Neuronal stem cell (in vitro differentiated cells): ENCODE measurements around the gene PCSK2.

ENCODE experiments used
- DNase-seq: peaks from one replicate; pipeline ENCODE4 v3.0.0-alpha.2; 2013; ENCODE audit warnings: low spot score
- H2AFZ ChIP-seq: one replicate; pipeline ENCODE4 v1.6.1; 2013; ENCODE audit warnings: mild to moderate bottlenecking, low read length, inconsistent platforms
- H2AK5ac ChIP-seq: 2 replicates; pipeline ENCODE4 v1.6.1; 2013; ENCODE audit warnings: low read depth, mild to moderate bottlenecking, inconsistent platforms, low read length, moderate library complexity, mixed read lengths
- H2BK120ac ChIP-seq: 2 replicates; pipeline ENCODE4 v1.6.1; 2013; ENCODE audit warnings: low read depth, mild to moderate bottlenecking, inconsistent platforms, low read length, moderate library complexity, mixed read lengths
- H2BK12ac ChIP-seq: one replicate; pipeline ENCODE4 v1.6.1; 2013; ENCODE audit warnings: low read length, inconsistent platforms
- H2BK15ac ChIP-seq: 2 replicates; pipeline ENCODE4 v1.6.1; 2013; ENCODE audit warnings: mild to moderate bottlenecking, low read length, inconsistent platforms, mixed read lengths
- H2BK5ac ChIP-seq: one replicate; pipeline ENCODE4 v1.6.1; 2013; ENCODE audit warnings: inconsistent platforms, mild to moderate bottlenecking, low read length, moderate library complexity
- H3K14ac ChIP-seq: one replicate; pipeline ENCODE4 v1.6.1; 2013; ENCODE audit warnings: low read length, inconsistent platforms
- H3K18ac ChIP-seq: 2 replicates; pipeline ENCODE4 v1.6.1; 2013; ENCODE audit warnings: low read length, inconsistent platforms
- H3K23ac ChIP-seq: 2 replicates; pipeline ENCODE4 v1.6.1; 2013; ENCODE audit warnings: low read depth, mild to moderate bottlenecking, mixed read lengths, low read length, inconsistent platforms; ENCODE audit not compliant: poor library complexity
- H3K27ac ChIP-seq: replicated peaks from 3 replicates; pipeline ENCODE4 v1.5.1; 2013; ENCODE audit warnings: low read length, inconsistent platforms
- H3K27me3 ChIP-seq, 3 experiments: 2 replicates each; pipeline ENCODE4 v1.6.1; 2013; ENCODE audit warnings: low read length in 3 of 3, mild to moderate bottlenecking in 2 of 3, inconsistent platforms in 1 of 3, low read depth in 1 of 3, mixed read lengths in 1 of 3, moderate library complexity in 1 of 3; ENCODE audit not compliant: control insufficient read depth in 3 of 3, insufficient read depth in 3 of 3
- H3K36me3 ChIP-seq, 2 donors: replicated peaks in 1 of 2; 2 replicates each; pipeline ENCODE4 v1.6.1; 2013; ENCODE audit warnings: low read length in 2 of 2; ENCODE audit not compliant: control insufficient read depth in 2 of 2, insufficient read depth in 2 of 2
- H3K4ac ChIP-seq: 2 replicates; pipeline ENCODE4 v1.6.1; 2013; ENCODE audit warnings: inconsistent platforms, mild to moderate bottlenecking, low read length, moderate library complexity
- H3K4me1 ChIP-seq, 2 donors: 1 replicate in 1 of 2; 2 replicates in 1 of 2; pipeline ENCODE4 v1.6.1; 2013; ENCODE audit warnings: low read length in 2 of 2, low read depth in 1 of 2; ENCODE audit not compliant: control insufficient read depth in 2 of 2, insufficient read depth in 1 of 2
- H3K4me2 ChIP-seq: one replicate; pipeline ENCODE4 v1.6.1; 2013; ENCODE audit warnings: mild to moderate bottlenecking, low read length, inconsistent platforms; ENCODE audit not compliant: insufficient read depth, poor library complexity, severe bottlenecking
- H3K4me3 ChIP-seq, 2 donors: 2 replicates each; pipeline ENCODE4 v1.5.1; 2013; ENCODE audit warnings: low read length in 2 of 2, mild to moderate bottlenecking in 2 of 2, inconsistent platforms in 1 of 2, moderate library complexity in 1 of 2
- H3K79me1 ChIP-seq: one replicate; pipeline ENCODE4 v1.6.1; 2013; ENCODE audit warnings: low read depth, mild to moderate bottlenecking, inconsistent platforms, low read length, moderate library complexity
- H3K9ac ChIP-seq: one replicate; pipeline ENCODE4 v1.6.1; 2013; ENCODE audit warnings: mild to moderate bottlenecking, low read depth, low read length, inconsistent platforms; ENCODE audit not compliant: poor library complexity
- H3K9me3 ChIP-seq, 2 donors: replicated peaks in 1 of 2; 2 replicates each; pipeline versions ENCODE3 to v1.6.1; 2013; ENCODE audit warnings: low read length in 2 of 2, mild to moderate bottlenecking in 2 of 2, inconsistent platforms in 1 of 2, low read depth in 1 of 2, mixed read lengths in 1 of 2, moderate library complexity in 1 of 2; ENCODE audit not compliant: control insufficient read depth in 2 of 2, insufficient read depth in 1 of 2
- H4K8ac ChIP-seq: one replicate; pipeline ENCODE4 v1.6.1; 2013; ENCODE audit warnings: low read depth, mild to moderate bottlenecking, inconsistent platforms, low read length, moderate library complexity
- H4K91ac ChIP-seq: one replicate; pipeline ENCODE4 v1.6.1; 2013; ENCODE audit warnings: low read length, low read depth, mild to moderate bottlenecking, inconsistent platforms; ENCODE audit not compliant: poor library complexity
- WGBS, 2 donors: extraction: QIAGEN DNeasy Blood & Tissue Kit; methylation state at CpG; one replicate each; pipeline ENCODE4 v1.1.7; 2013; ENCODE audit warnings: missing lambda C conversion rate in 2 of 2, mixed read lengths in 1 of 2; ENCODE audit not compliant: insufficient read length in 2 of 2, insufficient replicate concordance in 1 of 2; ENCODE audit errors: extremely low coverage in 2 of 2; 5-methylcytosine and 5-hydroxymethylcytosine counted together

The PCSK2 gene

GRCh38 chr20:17443131-17443858 lies 216.5 kb downstream of the PCSK2 start:
- H3K4me1 ChIP-seq = no peaks in the 10 kb centered on the region
- no peak overlapping the region for H3K18ac ChIP-seq
- no peak overlapping the region for H3K14ac ChIP-seq
- H3K4ac ChIP-seq = no peak overlapping the region
- no peak overlapping the region for H3K4me2 ChIP-seq
- no peak overlapping the region for H2BK5ac ChIP-seq
- no peak overlapping the region for H2AFZ ChIP-seq
- H3K27me3 ChIP-seq = peaks cover 0 to 9% (median 0%) of the 10 kb centered on the region in 3 experiments
- no peak overlapping the region for H3K4me3 ChIP-seq
- H3K23ac ChIP-seq = no peak overlapping the region
- no peaks in the 10 kb centered on the region for H3K9me3 ChIP-seq
- H3K36me3 ChIP-seq = no peaks in the 10 kb centered on the region
- H3K9ac ChIP-seq = no peak overlapping the region
- H2BK12ac ChIP-seq = no peak overlapping the region
- no peak for DNase-seq
- H3K79me1 ChIP-seq = no peaks in the 10 kb centered on the region
- no peak overlapping the region for H2BK120ac ChIP-seq
- H2BK15ac ChIP-seq = no peak overlapping the region
- WGBS, 2 donors = no CpG with 5 or more reads among the region's 11 CpGs
- H4K8ac ChIP-seq = no peak overlapping the region
- no peak overlapping the region for H3K27ac ChIP-seq
- H2AK5ac ChIP-seq = no peak overlapping the region
- H4K91ac ChIP-seq = no peak overlapping the region

DNA sequence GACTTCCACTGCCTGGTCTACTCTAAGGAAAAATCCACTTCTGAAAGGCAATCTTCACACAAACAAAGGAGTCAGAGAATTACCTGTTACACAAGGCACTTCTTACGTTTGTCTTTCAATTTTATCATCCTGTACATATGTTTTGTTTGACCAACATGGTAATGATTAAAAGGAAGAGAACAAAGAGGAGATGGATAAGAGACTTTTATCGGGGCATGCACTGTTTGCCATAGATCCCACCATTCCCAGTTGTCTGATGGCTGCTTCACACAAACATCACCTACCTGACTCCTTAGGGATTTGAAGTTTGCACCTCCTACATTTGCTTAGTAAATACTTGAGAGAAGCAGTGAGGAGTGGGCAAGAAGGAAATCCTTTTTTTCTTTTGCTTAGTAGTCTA lies 217.3 kb downstream of the PCSK2 start:
- Histone ChIP-seq H3K27me3 (peaks cover 0 to 9% (median 0%) of the 10 kb centered on the region in 3 experiments), H3K14ac (no peak overlapping the region), H3K79me1 (no peaks in the 10 kb centered on the region), H3K27ac (no peak overlapping the region), H2BK12ac (no peak overlapping the region), H2BK15ac (no peak overlapping the region), H3K9ac (no peak overlapping the region), H3K23ac (no peak overlapping the region), H3K18ac (no peak overlapping the region), H4K91ac (no peak overlapping the region), H3K36me3 (no peaks in the 10 kb centered on the region), H3K4me3 (no peak overlapping the region), H2BK120ac (no peak overlapping the region), H2AFZ (no peak overlapping the region), H3K4me1 (no peaks in the 10 kb centered on the region), H4K8ac (no peak overlapping the region), H3K4me2 (no peak overlapping the region), H2BK5ac (no peak overlapping the region), H2AK5ac (no peak overlapping the region), H3K9me3 (no peaks in the 10 kb centered on the region), H3K4ac (no peak overlapping the region)
- DNase-seq = no peak
- WGBS, 2 donors = no CpG with 5 or more reads among the region's 2 CpGs

DNA sequence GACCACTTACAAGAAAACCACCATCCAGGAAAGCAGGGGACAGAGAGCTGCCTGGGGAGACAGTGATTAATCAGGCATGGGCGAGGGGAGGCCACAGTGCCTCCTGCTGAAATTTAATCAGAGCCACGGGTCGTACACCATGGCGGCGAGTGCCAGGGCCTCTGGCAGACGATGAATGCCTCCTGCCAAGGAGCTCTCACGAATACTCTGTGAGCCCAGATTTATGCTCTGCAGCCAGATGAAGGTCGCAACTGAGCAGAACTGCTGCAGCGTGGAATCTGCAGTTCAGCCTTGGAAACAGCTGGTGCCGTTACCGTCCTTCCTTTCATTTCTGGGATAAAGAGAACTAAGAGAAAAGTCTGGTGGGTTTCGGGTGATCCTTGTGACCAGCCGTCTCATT lies 218.7 kb downstream of the PCSK2 start:
- Histone ChIP-seq H3K27me3 (peaks cover 0 to 9% (median 0%) of the 10 kb centered on the region in 3 experiments), H3K4me2 (no peak overlapping the region), H3K4me1 (no peaks in the 10 kb centered on the region), H3K4me3 (no peak overlapping the region), H2AK5ac (no peak overlapping the region), H2AFZ (no peak overlapping the region), H3K27ac (no peak overlapping the region), H3K9ac (no peak overlapping the region), H3K14ac (no peak overlapping the region), H3K9me3 (no peaks in the 10 kb centered on the region), H2BK12ac (no peak overlapping the region), H4K91ac (no peak overlapping the region), H3K18ac (peak overlapping the region; percentile 61), H2BK120ac (no peak overlapping the region), H2BK15ac (no peak overlapping the region), H3K23ac (no peak overlapping the region), H4K8ac (no peak overlapping the region), H2BK5ac (no peak overlapping the region), H3K4ac (no peak overlapping the region), H3K79me1 (no peaks in the 10 kb centered on the region), H3K36me3 (no peaks in the 10 kb centered on the region)
- no peak for DNase-seq
- no CpG with 5 or more reads among the region's 13 CpGs for WGBS, 2 donors

GRCh38 chr20:17446171-17446570 lies 219.3 kb downstream of the PCSK2 start:
- Histone ChIP-seq H3K23ac (no peak overlapping the region), H3K4ac (no peak overlapping the region), H3K27ac (no peak overlapping the region), H3K9me3 (no peaks in the 10 kb centered on the region), H3K36me3 (no peaks in the 10 kb centered on the region), H2AFZ (no peak overlapping the region), H2BK5ac (no peak overlapping the region), H3K79me1 (no peaks in the 10 kb centered on the region), H3K4me2 (no peak overlapping the region), H2AK5ac (no peak overlapping the region), H4K8ac (no peak overlapping the region), H3K4me3 (no peak overlapping the region), H3K9ac (no peak overlapping the region), H3K14ac (no peak overlapping the region), H2BK15ac (no peak overlapping the region), H3K27me3 (peaks cover 0 to 9% (median 0%) of the 10 kb centered on the region in 3 experiments), H3K4me1 (no peaks in the 10 kb centered on the region), H4K91ac (no peak overlapping the region), H2BK12ac (no peak overlapping the region), H3K18ac (no peak overlapping the region), H2BK120ac (no peak overlapping the region)
- DNase-seq = no peak
- WGBS, 2 donors = no CpG with 5 or more reads among the region's 5 CpGs
